TTC549 (cell line): ENCODE measurements around the gene TRAPPC3L.
"Not testable (repeated sequence)": the region's sequence is repeated elsewhere in the genome, so short reads cannot be mapped to it uniquely, and the experiment has no call there.

Source experiments
- FAIRE-seq: peaks from 2 replicates; lab custom pipeline; 2012; peaks lifted over from hg19 to GRCh38; lab: Jason Lieb, UNC

The TRAPPC3L gene

DNA sequence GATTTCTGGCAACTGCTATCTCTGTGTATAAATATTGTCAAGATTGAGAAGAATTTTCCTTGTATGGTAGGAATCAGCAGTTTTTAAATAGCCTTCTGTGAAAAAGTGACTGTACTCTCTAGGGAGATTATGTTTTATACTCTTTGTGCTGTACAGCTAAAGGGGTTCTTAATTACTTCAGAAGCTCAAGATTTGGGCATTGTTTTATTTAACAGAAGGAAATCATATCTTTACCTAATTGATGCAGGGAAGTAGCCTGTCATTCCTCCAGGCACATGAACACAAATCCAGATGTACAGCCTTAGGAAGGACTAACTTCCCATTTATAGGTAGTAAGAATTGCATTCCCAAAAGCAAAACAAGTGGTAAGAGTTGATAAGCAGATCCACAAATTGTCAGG is 32.8 kb downstream of the TRAPPC3L start:
- no peak for FAIRE-seq

DNA sequence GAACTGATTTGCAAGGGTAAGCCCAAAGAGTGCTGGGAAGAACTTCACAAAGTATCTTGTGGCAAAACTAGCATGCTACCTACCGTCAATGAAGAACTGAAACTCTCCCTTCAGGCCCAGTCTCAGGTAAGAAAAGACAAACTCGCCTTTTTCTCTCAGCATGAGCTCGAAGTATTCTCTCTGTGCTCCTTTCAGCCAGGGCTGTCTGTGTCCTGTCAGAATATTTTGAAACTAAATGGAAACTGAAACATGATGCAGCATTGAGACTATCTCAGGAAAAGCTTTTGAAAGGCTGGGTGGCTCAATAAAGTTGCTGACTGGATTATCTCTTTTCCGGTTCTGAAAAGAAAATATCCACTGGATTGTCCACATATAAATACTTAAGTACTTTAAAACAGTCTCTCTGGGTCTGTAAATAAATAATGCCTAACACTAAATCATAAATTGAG is 33.3 kb downstream of the TRAPPC3L start:
- no peak for FAIRE-seq

DNA sequence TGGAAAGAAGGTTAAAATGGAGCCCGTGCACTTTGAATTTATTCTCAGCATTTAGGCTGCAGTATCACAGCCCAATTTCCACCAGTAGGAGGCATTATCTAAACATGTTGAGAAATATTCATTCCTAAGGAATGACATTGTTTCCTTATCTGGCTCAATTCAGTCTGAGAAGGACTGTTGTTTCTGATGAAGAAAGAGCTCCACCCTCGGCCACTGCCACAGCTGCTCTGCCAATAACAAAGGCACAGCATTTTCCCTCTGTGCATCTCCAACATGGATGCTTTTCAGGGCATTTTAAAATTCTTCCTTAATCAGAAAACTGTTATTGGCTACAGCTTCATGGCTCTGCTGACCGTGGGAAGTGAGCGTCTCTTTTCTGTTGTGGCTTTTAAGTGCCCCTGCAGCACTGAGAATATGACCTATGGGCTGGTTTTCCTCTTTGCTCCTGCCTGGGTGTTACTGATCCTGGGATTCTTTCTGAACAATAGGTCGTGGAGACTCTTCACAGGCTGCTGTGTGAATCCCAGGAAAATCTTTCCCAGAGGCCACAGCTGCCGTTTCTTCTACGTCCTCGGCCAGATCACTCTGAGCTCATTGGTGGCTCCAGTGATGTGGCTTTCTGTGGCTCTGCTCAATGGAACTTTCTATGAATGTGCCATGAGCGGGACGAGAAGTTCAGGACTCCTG is 33.9 kb downstream of the TRAPPC3L start, which contains the start of gene CALHM5:
Gene CALHM5 (plus strand): TSS at position 216 of the 687 bp plus-strand sequence. CDS start 58 bp downstream, at position 274.
- FAIRE-seq, result peak; percentile 96

DNA sequence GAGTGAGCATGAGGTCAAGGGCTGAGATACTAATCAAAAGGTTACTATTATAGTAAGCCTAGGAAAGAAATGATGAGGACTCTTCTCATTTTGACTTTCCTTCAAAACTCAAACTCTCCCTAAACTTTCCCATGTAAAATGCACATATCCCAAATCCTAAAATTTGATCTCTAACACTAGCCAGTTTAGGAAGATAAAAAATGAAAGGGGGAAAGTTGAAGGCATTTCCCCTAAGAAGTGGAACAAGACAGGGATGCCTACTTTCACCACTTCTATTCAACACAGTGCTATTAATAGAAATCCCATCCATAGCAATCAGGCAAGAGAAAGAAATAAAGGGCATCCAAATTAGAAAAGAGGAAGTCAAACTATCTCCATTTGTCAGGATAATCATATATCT is 37.0 kb downstream of the TRAPPC3L start:
- no peak for FAIRE-seq

DNA sequence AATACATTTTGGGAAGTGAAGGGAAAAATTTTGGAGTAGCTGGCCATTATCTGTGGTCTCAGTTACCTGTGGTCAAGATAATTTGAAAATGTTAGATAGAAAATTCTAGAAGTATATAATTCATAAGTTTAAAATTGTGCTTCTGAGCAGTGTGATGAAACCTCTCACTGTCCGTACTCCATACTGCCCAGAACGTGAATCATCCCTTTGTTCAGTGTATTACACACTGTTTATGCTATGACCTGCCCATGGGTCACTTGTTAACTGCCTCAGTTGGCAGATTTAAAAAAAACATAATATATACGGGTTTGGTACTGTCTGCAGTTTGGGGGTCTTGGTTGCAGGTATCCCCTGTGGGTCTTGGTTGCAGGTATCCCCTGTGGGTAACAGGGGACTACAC is 38.2 kb downstream of the TRAPPC3L start:
- no peak for FAIRE-seq

DNA sequence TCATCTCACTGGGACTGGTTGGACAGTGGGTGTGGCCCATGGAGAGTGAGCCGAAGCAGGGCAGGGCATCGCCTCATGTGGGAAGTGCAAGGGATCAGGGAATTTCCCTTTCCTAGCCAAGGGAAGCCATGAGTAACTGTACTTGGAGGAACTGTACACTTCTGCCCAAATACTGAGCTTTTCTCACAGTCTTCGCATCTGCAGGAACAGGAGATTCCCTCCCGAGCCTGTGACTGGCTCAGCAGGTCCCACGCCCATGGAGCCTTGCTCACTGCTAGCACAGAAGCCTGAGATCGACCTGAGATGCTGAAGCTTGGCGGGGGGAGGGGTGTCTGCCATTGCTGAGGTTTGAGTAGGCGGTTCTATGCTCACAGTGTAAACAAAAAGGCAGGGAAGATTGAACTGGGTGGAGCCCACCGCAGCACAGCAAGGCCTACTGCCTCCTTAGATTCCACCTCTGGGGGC is 44.5 kb downstream of the TRAPPC3L start:
- no peak for FAIRE-seq

DNA sequence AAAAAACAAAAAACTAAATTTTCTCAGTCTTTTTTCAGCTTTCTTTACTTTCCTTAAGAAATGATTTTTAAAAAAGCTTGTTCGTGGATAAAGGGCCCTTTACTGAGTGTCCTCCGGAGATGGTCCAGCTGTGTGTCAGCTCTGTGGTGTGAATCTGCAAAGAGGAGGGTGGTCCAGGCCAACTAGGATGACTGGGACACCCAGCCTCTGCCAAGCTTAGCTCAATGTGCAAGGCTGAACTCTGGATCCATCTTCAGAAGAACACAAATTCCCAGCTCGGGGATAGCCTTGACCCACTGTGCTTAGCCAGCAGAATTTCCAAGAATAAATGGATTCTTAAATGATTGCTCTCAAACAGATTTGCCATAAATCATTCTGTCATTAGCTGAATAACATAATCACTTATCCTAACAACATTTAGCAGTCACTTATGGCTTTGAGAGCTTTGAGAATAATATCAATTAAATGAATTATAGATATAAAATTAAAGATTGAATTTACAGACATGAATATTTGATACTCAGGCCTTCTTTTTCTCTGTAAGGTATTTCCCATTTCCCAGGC is 48.3 kb downstream of the TRAPPC3L start:
- FAIRE-seq, result no peak

DNA sequence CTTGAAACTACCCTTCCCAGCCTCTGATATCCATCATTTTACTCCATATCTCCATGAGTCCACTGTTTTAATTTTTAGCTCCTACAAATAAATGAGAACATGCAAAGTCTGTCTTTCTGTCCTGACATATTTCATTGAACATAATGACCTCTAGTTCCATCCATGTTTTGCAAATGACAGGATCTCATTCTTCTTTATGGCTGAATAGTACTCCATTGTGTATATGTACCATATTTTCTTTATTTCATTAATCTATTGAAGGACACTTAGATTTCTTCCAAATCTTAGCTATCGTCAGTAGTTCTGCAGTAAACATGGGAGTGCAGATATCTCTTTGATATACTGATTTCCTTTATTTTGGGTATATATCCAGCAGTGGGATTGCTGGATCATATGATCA is 50.3 kb downstream of the TRAPPC3L start:
- FAIRE-seq, result not testable (repeated sequence)

DNA sequence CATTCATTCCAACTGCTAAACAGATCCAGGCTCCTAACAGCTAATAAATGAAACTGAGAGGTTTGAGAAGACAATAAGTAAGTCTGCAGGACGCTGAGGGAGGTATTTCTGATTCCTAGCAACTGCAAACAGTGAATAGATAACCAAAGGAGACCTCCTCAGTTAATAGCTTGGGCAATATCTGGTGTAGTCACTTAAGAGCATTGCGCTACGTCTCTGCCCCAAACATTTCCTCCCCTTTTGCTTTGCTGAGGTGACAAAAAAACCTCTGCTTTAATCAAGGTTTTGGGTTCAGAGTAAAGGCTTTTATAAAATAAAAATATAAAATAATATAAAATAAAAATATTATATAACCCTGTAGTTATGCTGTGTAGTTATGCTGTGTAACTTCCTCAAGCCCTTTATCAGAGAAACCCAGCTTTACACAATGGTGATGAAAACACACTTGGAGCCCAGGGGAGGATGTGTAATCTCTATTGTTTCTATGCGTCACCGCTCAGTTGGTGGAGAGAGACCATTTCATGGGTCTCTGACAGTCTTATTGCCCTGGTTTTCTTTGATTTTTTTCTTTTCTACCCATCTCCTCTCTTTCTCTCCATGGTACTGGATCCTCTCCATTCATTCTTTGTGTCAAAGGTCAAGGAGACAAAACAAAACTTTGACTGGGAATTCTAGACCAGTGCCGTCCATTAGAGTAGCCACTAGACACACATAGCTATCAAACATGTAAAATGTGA is 53.0 kb downstream of the TRAPPC3L start:
- FAIRE-seq, result no peak

DNA sequence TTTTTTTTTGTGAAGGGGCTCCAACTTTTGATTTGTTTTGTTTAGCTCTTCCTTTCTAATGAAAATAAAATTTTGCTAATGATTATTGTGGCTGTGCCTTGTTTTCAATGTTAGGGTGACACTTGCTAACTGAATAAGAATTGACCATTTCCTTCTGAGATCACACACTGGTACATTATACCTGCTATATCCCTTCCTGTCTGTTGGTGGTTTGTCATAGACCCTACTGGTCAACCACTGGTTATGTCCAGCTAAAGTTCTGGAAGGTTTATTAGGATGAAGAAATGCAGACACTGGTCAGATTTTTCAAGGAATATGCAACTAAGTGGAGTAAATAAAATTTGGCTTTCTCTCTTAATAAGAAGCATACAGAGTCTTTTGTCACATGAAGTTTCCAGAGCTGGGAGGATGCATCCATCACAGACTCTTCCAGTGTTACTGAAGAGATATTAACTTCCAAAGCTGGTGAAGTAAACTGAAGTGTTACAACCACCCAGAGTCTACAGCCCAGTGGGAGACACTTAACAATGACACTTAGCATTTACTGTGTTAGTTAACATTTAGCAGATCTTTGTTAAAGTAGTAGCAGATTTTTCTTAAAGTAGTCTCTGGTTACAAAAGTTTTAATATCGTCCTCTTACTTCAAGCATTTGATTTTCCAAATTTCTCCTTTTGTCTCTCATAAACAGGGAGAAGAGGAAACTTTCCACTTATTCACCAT is 53.7 kb downstream of the TRAPPC3L start:
- no peak for FAIRE-seq

DNA sequence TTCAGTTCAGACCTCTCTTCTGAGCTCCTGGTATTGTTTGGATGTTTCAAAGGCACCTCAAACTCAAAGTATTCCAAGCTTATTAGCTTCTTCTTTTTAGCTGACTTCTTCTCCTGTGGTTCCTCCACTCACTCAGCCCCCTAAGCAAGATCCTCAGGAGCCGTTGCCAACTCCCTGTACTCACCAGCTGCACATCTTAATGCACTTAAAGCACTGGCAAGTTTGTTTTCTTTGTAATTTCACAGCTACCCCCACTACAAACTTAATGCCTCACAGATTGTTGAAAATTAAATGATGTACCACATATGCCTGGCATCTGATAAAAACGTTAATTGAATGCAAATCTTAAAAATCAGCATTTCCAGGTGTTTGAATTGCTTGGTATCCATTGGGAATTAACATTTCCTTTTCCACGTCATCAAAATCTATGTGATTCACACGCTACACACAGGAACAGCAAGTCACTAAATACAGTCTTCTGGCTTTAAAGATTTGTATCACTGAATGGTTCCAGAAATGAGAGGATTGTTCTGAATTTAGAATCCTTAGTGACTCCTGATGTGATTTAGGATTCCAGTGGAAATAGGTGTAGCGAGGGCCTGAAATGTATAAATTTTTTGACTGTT is 59.8 kb downstream of the TRAPPC3L start:
- FAIRE-seq, result no peak

DNA sequence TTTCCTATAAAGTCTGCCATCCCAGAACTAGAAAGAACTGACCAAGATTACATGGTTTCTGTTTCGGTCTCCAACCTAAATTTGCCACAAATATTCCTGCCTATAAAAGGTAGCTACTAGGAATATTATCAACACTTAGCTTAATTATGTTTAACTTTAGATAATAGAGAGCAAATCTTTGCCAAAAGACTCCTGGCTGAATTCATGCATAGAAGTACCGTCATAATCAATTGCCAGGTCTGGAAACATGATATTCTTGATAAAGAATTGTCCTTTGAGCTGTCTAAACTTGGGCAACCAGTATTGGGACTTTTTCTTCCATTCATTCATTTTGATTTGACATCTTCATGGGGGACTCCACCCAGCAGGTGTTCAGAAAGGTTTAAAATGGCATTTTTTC is 61.9 kb downstream of the TRAPPC3L start:
- no peak for FAIRE-seq

DNA sequence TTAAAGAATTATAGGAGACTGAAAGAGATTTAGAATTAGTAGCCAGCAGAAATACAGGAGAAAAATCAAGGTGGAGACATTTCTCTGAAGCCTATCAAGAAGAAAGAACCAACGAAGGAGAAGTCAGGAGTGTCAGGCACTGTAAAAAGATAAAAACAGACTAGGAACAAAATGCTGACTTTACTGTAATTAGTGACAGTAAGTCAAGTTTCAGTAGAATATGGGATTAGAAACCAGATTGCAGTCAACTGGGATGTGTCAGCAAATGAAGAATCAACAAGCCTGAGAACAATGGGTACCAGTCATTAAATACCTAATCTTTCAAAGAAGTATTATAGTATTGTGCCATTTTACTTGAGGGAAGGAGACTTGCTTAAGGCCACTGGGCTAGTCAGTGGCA is 62.7 kb downstream of the TRAPPC3L start:
- FAIRE-seq, result no peak

DNA sequence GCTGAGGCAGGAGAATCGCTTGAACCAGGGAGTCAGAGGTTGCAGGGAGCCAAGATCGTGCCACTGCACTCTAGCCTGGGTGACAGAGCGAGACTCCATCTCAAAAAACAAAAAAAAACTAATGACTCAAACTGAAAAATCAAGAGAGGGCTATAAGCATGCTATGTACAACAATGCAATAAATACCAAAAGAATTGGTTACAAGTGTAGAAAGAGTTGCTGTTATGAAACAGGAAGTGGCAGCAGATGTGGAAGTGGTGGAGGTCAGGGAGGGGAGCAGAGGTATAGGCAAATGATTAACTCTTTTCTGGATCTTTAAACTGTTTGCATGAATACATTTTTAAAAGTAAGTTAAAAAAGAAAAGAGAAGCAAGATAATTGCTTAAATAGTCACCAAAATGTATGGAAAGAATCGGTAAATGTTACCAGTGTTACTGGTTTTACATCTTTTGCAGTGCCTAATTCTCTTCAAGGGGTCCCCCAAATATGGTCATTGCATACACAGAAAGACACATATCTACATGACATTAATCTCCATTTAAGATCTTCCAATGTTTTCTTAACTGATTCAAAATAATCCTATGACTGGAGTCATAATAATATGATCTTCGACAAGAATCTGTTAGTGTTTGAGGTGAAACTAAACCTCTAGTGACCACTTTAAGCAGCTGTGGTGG is 69.3 kb downstream of the TRAPPC3L start:
- FAIRE-seq, result no peak

DNA sequence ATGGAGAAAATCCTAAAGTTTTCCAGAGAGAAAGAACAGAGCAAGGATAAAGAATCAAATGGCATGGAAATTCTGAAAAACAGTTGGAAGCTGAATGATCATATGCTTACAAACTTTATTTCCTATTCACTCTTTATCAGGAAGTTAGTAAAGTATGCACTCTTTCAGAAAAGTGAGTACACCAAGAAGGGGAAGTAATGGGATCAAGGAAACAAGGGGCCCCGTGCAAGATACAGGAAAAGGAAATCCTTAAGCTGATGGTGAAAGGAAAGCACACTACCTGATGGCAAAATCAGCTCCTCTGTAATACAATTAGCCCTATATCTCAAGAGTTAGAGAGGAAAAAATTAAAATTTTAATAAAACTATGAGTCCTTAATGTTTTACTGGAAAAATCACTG is 70.3 kb downstream of the TRAPPC3L start:
- FAIRE-seq, result no peak

DNA sequence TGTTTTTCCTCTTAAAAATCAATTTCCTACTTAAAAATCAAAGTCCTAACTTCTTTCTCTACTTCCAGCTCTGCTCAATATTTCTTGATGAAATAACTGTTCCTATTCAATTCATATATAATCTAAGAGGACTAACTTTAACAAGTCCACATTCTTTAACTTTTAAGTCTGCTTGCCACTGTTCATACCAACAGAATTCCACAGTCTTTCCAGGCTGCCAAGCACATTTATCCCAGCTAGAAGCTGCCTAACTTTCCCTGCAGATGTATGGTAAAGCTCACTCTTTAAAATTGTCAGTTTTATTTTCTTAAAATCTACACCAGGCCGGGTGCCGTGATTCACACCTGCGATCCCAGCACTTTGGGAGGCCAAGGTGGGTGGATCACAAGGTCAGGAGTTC is 72.8 kb downstream of the TRAPPC3L start:
- no peak for FAIRE-seq

DNA sequence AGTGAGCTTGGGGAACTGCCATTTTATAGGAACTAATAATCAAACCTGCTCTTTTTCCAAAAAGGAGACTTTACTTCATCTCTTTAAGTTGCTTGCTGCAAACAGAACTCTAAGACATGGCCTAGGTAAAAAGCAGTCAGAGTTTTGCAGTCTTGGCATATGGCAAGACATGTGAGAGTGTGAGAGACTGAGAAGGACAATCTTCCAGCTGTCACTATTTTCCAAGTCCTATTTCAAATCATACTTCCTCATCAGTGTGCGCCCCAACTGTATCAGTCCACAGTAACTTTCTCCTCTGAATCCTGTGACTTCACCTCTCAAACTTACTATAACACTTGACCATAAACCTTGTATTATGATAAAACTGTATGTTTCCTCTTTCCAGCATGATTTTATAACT is 74.0 kb downstream of the TRAPPC3L start:
- no peak for FAIRE-seq

DNA sequence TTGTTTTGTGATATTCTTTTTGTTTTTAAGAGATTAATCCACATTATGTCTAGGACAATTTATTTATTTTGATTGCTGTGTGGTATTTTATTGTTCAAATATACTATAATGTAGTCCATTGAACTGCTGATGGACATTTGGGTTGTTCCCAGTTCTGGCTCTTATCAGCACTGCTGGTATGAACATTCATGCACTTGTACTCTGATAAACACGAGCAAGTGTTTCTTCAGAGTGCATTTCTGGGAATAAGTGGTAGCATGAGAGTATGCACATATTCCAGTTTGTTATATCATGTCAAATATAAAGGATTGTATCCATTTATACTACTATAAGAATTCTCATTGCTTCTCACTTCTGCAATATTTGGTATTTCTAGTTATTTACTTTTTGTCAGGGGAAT is 77.2 kb downstream of the TRAPPC3L start:
- no peak for FAIRE-seq

DNA sequence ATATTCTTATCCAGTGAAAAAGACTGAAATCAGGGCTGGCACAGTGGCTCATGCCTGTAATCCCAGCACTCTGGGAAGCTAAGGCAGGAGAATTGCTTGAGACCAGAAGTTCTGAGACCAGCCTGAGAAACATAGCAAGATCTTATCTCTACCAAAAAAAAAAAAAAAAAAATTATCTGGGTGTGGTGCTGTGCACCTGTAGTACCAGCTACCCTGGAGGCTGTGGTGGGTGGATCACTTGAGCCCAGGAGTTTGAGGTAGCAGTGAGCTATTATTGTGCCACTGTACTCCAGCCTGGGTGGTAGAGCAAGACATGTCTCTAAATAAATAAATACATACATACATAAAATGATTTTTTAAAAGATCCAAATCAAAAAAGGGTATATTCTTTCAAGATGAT is 78.0 kb downstream of the TRAPPC3L start:
- no peak for FAIRE-seq

DNA sequence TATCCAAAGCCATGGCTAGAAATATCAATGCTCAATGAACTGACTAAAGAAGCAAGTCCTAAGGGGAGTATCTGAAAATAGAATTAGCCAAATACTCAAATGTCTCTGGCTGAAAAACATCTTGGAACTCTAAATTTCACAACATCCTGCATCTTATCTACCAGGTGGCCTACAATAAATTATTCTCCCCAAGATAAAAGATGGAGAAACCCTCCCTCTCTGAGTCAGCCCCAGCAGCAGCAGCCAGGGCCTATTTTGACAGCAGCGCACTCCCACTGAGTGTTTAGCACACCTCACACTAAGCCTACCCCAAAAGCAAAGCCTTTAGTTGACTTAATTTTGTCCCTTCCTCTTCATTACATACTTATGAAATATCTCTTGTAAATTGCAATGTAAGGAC is 78.4 kb downstream of the TRAPPC3L start:
- no peak for FAIRE-seq

DNA sequence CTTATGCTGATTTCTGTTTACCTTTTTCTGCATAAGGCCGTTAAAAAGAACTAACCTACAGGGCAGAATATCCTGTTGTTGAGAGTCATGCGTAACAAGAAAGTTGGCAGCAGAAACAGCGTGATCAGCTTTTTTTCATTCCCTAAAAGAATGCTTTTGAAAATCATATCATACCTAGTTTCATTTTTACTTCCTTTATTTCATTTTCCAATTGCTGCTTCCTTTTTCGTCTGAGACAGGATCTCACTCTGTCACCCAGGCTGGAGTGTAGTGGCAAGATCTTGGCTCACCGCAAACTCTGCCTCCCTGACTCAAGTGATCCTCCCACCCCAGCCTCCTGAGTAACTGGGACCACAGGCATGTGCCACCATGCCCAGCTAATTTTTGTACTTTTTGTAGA is 80.2 kb downstream of the TRAPPC3L start:
- no peak for FAIRE-seq

DNA sequence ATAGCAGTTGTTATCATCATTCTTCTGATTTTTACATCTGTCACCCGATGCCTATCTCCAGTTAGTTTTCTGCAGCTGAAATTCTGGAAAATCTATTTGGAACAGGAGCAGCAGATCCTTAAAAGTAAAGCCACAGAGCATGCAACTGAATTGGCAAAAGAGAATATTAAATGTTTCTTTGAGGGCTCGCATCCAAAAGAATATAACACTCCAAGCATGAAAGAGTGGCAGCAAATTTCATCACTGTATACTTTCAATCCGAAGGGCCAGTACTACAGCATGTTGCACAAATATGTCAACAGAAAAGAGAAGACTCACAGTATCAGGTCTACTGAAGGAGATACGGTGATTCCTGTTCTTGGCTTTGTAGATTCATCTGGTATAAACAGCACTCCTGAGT is 82.2 kb downstream of the TRAPPC3L start:
- no peak for FAIRE-seq
